ENCODE measurements around the gene NETO1. TPM values are rescaled to one million over a fixed set of nuclear protein-coding genes. Genes with fewer than 3 reads are reported as not detected.

The NETO1 gene
- total RNA-seq = 1 to 10 TPM in 2 of 4 donors, under 1 TPM in 2; 0.48 to 7.1 (median 0.92) TPM

DNA sequence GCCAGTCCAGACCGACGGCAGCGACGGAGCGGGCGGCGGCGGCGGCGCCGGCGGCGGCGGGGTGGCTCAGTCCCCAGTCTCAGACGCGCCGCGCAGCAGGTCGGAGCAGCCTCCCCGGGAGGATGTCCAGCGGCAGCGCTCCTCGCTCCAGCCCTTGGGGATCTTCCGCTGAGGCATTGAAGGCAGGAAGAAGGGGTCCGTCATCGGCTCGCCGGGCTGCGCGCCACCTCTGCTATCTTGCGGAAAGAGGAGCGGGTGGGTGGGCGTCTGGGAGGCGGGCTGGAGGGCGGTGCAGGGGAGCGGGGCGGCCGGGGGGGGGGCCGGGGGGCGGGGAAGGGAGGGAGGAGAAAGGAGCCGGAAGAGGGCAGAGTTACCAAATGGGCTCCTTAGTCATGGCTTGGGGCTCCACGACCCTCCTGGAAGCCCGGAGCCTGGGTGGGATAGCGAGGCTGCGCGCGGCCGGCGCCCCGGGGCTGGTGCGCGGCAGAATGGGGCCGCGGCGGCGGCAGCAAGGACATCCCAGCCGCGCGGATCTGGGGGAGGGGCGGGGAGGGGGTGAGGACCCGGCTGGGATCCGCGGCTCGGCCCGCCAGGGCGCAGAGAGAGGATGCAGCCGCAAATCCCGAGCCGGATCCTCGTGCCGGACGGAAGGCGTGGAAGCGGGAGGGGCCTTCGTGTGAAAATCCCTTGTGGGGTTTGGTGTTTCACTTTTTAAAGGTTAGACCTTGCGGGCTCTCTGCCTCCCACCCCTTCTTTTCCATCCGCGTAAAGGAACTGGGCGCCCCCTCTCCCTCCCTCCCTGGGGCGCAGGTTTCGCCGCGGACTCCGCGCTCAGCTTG, at the start of gene NETO1:
Gene NETO1, minus strand, starts transcription at position 242 of the 839 bp plus-strand sequence. CDS start 696 bp downstream, outside the sequence.
- TF ChIP-seq, protein P1, sequence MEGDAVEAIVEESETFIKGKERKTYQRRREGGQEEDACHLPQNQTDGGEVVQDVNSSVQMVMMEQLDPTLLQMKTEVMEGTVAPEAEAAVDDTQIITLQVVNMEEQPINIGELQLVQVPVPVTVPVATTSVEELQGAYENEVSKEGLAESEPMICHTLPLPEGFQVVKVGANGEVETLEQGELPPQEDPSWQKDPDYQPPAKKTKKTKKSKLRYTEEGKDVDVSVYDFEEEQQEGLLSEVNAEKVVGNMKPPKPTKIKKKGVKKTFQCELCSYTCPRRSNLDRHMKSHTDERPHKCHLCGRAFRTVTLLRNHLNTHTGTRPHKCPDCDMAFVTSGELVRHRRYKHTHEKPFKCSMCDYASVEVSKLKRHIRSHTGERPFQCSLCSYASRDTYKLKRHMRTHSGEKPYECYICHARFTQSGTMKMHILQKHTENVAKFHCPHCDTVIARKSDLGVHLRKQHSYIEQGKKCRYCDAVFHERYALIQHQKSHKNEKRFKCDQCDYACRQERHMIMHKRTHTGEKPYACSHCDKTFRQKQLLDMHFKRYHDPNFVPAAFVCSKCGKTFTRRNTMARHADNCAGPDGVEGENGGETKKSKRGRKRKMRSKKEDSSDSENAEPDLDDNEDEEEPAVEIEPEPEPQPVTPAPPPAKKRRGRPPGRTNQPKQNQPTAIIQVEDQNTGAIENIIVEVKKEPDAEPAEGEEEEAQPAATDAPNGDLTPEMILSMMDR (IDR thresholded peaks at IDR 0.05) = no peak
- DNase-seq (ENCODE audit: low spot score) = no peak
- peak; percentile 24 for ATAC-seq (ENCODE audit: low FRiP score)

DNA sequence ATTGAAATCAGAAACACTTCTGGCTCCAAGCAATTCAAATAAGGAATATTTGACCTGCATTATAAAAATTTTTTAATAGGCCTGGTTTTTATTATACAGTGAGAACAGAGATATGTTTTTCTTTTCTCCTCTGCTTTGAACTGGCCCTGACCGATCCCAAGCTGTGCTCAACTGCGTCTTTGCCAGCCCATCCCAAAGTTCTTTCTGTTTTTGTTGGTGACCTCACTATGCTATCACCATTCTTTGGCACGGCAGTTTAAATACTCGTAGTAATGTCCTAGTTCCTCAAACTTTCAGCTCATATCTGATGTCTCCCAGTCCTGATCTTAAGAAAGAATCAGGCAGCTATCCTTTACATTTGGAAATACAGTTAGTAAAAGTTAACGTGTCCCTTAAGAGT, 42.3 kb upstream of the NETO1 start:
- DNase-seq (ENCODE audit: low spot score) (no peak), ATAC-seq (ENCODE audit: low FRiP score) (no peak)
- TF ChIP-seq, protein P1 (IDR thresholded peaks at IDR 0.05) = no peak

DNA sequence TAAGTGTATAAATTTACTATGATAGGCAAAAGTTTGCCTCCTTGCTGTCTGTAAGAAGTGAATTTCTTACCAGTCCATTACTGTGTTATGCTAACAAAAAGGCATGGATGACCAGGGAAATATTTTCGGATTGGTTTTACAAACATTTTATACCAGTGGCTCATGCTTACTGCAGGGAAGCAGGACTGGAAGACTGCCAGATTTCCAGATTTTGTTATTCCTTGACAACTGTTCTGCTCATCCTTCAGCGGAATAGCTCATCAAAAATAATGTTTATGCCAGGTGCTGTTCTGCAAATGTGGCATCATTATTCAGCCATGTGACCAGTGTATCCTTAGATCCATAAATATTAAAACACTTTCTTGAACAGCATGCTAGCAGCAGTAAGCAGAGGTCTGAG, 40.4 kb upstream of the NETO1 start:
- TF ChIP-seq, protein P1 (IDR thresholded peaks at IDR 0.05) = no peak
- ATAC-seq (ENCODE audit: low FRiP score) = no peak
- no peak for DNase-seq (ENCODE audit: low spot score)

DNA sequence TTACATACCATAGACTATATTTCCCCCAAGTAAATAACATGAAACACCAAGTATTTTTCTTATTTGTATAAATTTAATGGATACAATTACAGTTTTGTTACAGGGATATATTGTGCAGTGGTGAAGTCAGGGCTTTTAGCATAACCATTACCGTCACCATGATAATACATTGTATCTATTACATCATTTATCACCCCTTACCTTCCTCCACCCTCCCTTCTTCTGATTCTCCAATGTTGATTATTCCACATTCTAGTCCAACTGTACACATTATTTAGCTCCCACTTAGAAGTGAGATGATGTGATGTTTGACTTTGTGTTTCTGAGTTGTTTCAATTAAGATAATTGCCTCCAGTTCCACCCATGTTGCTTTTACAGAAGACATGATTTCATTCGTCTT, 35.2 kb upstream of the NETO1 start:
- ATAC-seq (ENCODE audit: low FRiP score) (no peak), DNase-seq (ENCODE audit: low spot score) (no peak)
- TF ChIP-seq, protein P1 (IDR thresholded peaks at IDR 0.05) = no peak

GRCh38 chr18:72899338-72899737, 31.6 kb upstream of the NETO1 start:
- TF ChIP-seq, protein P1 (IDR thresholded peaks at IDR 0.05) = no peak
- no peak for DNase-seq (ENCODE audit: low spot score)
- no peak for ATAC-seq (ENCODE audit: low FRiP score)

- TF ChIP-seq, protein P1 (IDR thresholded peaks at IDR 0.05) = no peak
- DNase-seq (ENCODE audit: low spot score) (no peak), ATAC-seq (ENCODE audit: low FRiP score) (no peak)
Measured at GRCh38 chr18:72898870-72899269, 31.1 kb upstream of the NETO1 start.

DNA sequence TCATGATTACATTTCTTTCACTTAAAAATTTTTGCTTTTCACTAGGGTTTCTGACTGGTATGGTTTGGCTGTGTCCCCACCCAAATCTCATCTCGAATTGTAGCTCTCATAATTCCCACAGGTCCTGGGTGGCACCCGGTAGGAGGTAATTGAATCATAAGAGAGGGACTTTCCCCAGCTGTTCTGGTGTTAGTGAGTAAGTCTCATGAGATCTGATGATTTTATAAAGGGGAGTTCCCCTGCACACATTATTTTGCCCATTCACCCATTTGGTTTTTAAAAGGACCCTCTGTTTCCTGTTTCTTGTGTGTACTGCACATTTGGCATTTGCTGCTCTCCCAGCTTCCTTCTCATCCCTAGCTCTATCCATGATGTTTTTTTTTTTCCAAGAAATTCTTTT, 27.8 kb upstream of the NETO1 start:
- TF ChIP-seq, protein P1 (IDR thresholded peaks at IDR 0.05) = no peak
- DNase-seq (ENCODE audit: low spot score) = no peak
- ATAC-seq (ENCODE audit: low FRiP score) = no peak

Data from omental fat pad (tissue), 4 donors.